SU-DHL-6 (cell line): Measurements from ENCODE around the gene CCRL2.

Experiments
- H2AFZ ChIP-seq: fragments of 200-600 bp; sonication (generic); 2 replicates; pipeline ENCODE4 v1.6.1; 2014; ENCODE audit warnings: low read depth, mild to moderate bottlenecking, moderate library complexity, mixed read lengths, antibody characterized with exemption, low read length; ENCODE audit not compliant: severe bottlenecking
- H3F3A ChIP-seq: fragments of 200-600 bp; shearing (Covaris generic); 2 replicates; pipeline ENCODE4 v1.6.0; 2016; ENCODE audit warnings: antibody characterized with exemption, mild to moderate bottlenecking; ENCODE audit not compliant: insufficient read depth
- H3K27ac ChIP-seq: fragments of 200-600 bp; sonication (generic); 2 replicates; pipeline ENCODE4 v1.5.1; 2016; ENCODE audit warnings: low read depth, mild to moderate bottlenecking, low read length, moderate library complexity, mixed read lengths
- H3K27me3 ChIP-seq: fragments of 200-600 bp; sonication (generic), shearing (Covaris generic); 2 replicates; pipeline ENCODE4 v1.6.0; 2014; ENCODE audit warnings: mild to moderate bottlenecking, low read length
- H3K36me3 ChIP-seq: fragments of 200-600 bp; sonication (generic); 2 replicates; pipeline ENCODE4 v1.6.1; 2014; ENCODE audit warnings: mild to moderate bottlenecking, low read length, mixed read lengths
- H3K4me2 ChIP-seq: fragments of 300-600, 200-600 bp; shearing (Covaris generic), sonication (generic); 2 replicates; pipeline ENCODE4 v1.6.0; 2014; ENCODE audit warnings: low read length, low read depth, mild to moderate bottlenecking; ENCODE audit not compliant: poor library complexity, severe bottlenecking
- H3K4me3 ChIP-seq: fragments of 200-600 bp; sonication (generic); 2 replicates; pipeline ENCODE4 v1.5.1; 2014; ENCODE audit warnings: antibody characterized with exemption, low read length, mild to moderate bottlenecking, mixed read lengths; ENCODE audit not compliant: insufficient read depth, poor library complexity, severe bottlenecking
- H3K79me2 ChIP-seq: fragments of 200-600 bp; sonication (generic); 2 replicates; pipeline ENCODE4 v1.6.1; 2014; ENCODE audit warnings: mild to moderate bottlenecking, low read length, moderate library complexity; ENCODE audit not compliant: insufficient read depth
- H3K9ac ChIP-seq: fragments of 200-600 bp; sonication (generic); 2 replicates; pipeline ENCODE4 v1.7.0; 2014; ENCODE audit warnings: mild to moderate bottlenecking, low read length
- H3K9me2 ChIP-seq: fragments of 200-600 bp; sonication (generic); replicated peaks from 2 replicates; pipeline ENCODE4 v1.6.1; 2014; ENCODE audit warnings: low read length; ENCODE audit not compliant: insufficient read depth
- H3K9me3 ChIP-seq: fragments of 200-600 bp; sonication (generic); 2 replicates; pipeline ENCODE4 v1.6.1; 2014; ENCODE audit warnings: low read length, mixed read lengths; ENCODE audit not compliant: insufficient read depth
- H4K20me1 ChIP-seq: fragments of 200-600 bp; sonication (generic); 2 replicates; pipeline ENCODE4 v1.6.1; 2014; ENCODE audit warnings: low read depth, mild to moderate bottlenecking, antibody characterized with exemption, low read length, moderate library complexity, mixed read lengths
- CTCF ChIP-seq: fragments of 200-600 bp; sonication (generic); IDR thresholded peaks from one replicate; pipeline ENCODE4 v1.5.1; 2017; ENCODE audit warnings: antibody characterized with exemption, mild to moderate bottlenecking, low read length, moderate library complexity; ENCODE audit not compliant: insufficient read depth, poor library complexity, severe bottlenecking
- EZH2phosphoT487 ChIP-seq: fragments of 200-600 bp; sonication (generic), shearing (Covaris generic); conservative IDR thresholded peaks from 2 replicates; pipeline ENCODE4 v1.6.1; 2018; ENCODE audit warnings: mild to moderate bottlenecking, antibody characterized with exemption, low read length, moderate library complexity, mixed read lengths

CCRL2 gene

GRCh38 chr3:46380471-46381221, 26.4 kb upstream of the CCRL2 start:
- Histone ChIP-seq H3K4me3 (no peak overlapping the region), H3K27ac (no peak overlapping the region), H3F3A (no peaks in the 10 kb centered on the region), H4K20me1 (no peaks in the 10 kb centered on the region), H2AFZ (no peak overlapping the region), H3K9me2 (no peaks in the 10 kb centered on the region), H3K9ac (no peak overlapping the region), H3K4me2 (no peak overlapping the region), H3K9me3 (no peaks in the 10 kb centered on the region), H3K36me3 (no peaks in the 10 kb centered on the region), H3K79me2 (no peaks in the 10 kb centered on the region), H3K27me3 (no peaks in the 10 kb centered on the region)
- TF ChIP-seq CTCF: no peak
- TF ChIP-seq EZH2phosphoT487: no peak

DNA sequence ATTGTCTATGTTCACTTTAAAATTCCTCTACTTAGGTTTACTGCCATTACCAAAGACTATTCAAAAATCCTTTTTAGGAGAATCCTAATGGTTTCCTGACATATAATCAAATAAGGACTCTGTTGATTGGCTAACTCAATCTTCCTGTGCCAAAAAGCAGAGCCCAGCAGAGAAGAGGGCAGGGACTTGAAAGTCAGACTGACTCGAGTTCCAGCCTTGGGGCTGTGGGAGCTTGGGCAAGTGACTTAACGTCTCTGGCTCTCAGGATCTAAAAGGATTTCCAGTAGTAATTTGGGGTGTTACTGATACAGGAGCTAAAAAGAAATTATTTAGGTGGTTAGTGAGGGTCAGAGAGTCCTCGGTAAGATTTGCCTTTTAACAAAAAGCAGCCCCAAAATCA, 25.4 kb upstream of the CCRL2 start:
- Histone ChIP-seq H3K4me3 (no peak overlapping the region), H4K20me1 (no peaks in the 10 kb centered on the region), H2AFZ (no peak overlapping the region), H3F3A (no peaks in the 10 kb centered on the region), H3K9ac (no peak overlapping the region), H3K79me2 (no peaks in the 10 kb centered on the region), H3K27me3 (no peaks in the 10 kb centered on the region), H3K9me3 (no peaks in the 10 kb centered on the region), H3K27ac (no peak overlapping the region), H3K36me3 (no peaks in the 10 kb centered on the region), H3K9me2 (no peaks in the 10 kb centered on the region), H3K4me2 (no peak overlapping the region)
- TF ChIP-seq EZH2phosphoT487: no peak
- TF ChIP-seq CTCF: no peak

- TF ChIP-seq CTCF (no peak), EZH2phosphoT487 (no peak)
- Histone ChIP-seq H3K36me3 (no peaks in the 10 kb centered on the region), H3K4me3 (no peak overlapping the region), H2AFZ (no peak overlapping the region), H3K79me2 (no peaks in the 10 kb centered on the region), H3K27ac (0 out of 2 replicates have a peak overlapping the region, but pooled peaks have one; percentile 24), H3K9ac (no peak overlapping the region), H3K9me2 (no peaks in the 10 kb centered on the region), H4K20me1 (no peaks in the 10 kb centered on the region), H3K9me3 (no peaks in the 10 kb centered on the region), H3K27me3 (no peaks in the 10 kb centered on the region), H3F3A (no peaks in the 10 kb centered on the region), H3K4me2 (peak overlapping the region; percentile 36)
These were observed 23.7 kb upstream of the CCRL2 start for GRCh38 chr3:46383211-46383950.
